Activated CD4-positive, alpha-beta T cell treated with anti-CD3 and anti-CD28 coated beads, Interleukin-2, amount 10 ng/mL, durations not matched to agents 7 days and 5 days (primary cell): ENCODE measurements around the gene WNT6. TPM values are rescaled to one million over a fixed set of nuclear protein-coding genes. Genes with fewer than 3 reads are reported as not detected.
A peak's percentile ranks its signal among the peaks of the same experiment; 100 is the strongest.

Source experiments
- CTCF ChIA-PET: fragments of 350-600 bp; sonication (Branson Sonifier 250); formaldehyde crosslinking; loops from one replicate; lab custom pipeline; 2021; ENCODE audit warnings: antibody characterized with exemption; lab: Charles Lee
- POLR2A ChIA-PET: fragments of 350-600 bp; sonication (Branson Sonifier 250); formaldehyde crosslinking; loops from one replicate; lab custom pipeline; 2021; ENCODE audit warnings: antibody characterized with exemption; lab: Charles Lee
- DNase-seq: peaks from one replicate; pipeline ENCODE4 v3.0.0-alpha.2; 2020
- H3K27ac Mint-ChIP-seq: one replicate; pipeline ENCODE4 v1.8.0; 2021; ENCODE audit warnings: mild to moderate bottlenecking, moderate library complexity, mixed read lengths
- H3K27me3 Mint-ChIP-seq: one replicate; pipeline ENCODE4 v1.8.0; 2021; ENCODE audit warnings: mixed read lengths
- H3K36me3 Mint-ChIP-seq: one replicate; pipeline ENCODE4 v1.8.0; 2021; ENCODE audit warnings: low read depth, mixed read lengths
- H3K4me1 Mint-ChIP-seq: one replicate; pipeline ENCODE4 v1.8.0; 2021; ENCODE audit warnings: mixed read lengths
- H3K4me3 Mint-ChIP-seq: one replicate; pipeline ENCODE4 v1.8.0; 2021; ENCODE audit warnings: mild to moderate bottlenecking, moderate library complexity, mixed read lengths
- H3K9me3 Mint-ChIP-seq: one replicate; pipeline ENCODE4 v1.8.0; 2021; ENCODE audit warnings: mixed read lengths
- total RNA-seq, 2 experiments: library from RNA; stranded (reverse); gene quantifications; one replicate each; pipeline ENCODE4 v1.2.3, GENCODE V29; 2021

WNT6 gene
- total RNA-seq, 2 experiments from 2014 or later, result not detected

DNA sequence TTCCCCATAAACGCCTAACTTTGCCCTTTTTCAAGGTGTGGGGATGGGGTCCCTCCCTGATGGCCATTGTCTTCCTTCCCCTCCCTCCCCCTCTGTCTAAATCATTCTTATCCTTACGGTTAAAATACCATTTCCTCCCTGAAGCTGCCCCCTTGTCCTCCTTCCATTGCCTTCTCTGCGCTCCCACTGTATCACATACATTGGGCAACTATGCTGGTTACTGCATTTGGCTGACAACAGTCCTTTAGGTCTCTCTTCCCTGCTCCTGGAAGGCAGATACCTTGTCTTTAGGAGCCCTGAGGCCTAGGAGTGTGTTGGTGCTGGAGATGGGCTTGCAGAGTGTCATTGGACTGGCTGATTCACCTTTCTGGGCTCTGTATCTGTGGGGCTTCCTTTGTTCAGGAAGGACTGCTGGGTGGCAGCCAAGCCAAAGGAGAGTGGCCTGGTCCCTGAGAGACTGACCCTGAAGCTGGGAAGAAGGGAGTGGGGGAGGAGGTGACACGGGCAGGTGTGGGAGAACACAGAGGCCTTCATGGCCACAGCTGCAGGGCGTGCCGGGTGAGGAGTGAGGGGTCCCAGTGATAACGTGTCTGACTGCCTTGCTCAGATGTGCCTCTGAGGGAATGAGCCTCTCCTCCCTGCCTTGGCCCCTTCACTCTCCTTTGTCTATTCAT, 2.2 kb downstream of the WNT6 start:
- DNase-seq, result no peak
- H3K36me3 Mint-ChIP-seq, result no peaks in the 10 kb centered on the region
- ChIA-PET POLR2A (no interaction called here), CTCF (interaction anchor here (3.3 kb wide), 1 partner anchor 15 kb away, joined by 11 read pairs; no protein-coding TSS in a partner anchor)
- H3K9me3 Mint-ChIP-seq, result no peaks in the 10 kb centered on the region
- H3K4me3 Mint-ChIP-seq, result no peak overlapping the region
- H3K27ac Mint-ChIP-seq, result no peak overlapping the region
- H3K27me3 Mint-ChIP-seq, result peaks cover 71% of the 10 kb centered on the region
- peaks cover 12% of the 10 kb centered on the region for H3K4me1 Mint-ChIP-seq

DNA sequence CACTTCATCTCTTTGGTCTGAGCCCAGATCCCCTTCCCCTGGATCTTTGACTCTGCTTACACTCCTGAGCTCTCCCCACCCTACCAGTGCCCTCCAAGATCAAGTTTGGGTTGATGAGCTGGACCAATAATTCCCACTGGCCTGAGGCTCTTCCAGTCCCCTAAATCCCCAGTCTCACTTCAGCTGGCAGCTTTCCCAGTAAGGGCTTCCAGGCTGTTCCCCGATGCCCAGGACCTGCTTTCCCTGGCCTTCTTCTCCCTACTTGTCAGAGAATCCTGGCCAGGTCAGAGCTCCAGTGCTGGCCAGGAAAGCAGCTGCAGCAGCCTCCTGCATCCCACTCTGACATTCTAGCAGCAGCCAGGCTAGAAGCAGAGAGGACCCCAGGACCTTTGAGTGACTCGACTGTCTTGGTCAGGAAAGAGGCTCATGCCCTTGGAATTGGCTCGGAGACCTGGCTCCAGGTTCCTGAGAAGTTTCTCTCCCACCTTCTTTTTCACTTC, 3.5 kb downstream of the WNT6 start:
- DNase-seq, result no peak
- H3K4me1 Mint-ChIP-seq, result peaks cover 12% of the 10 kb centered on the region
- CTCF ChIA-PET, result interaction anchor here (0.8 to 3.3 kb wide), 5 partner anchors 9 to 432 kb away, joined by 3 to 11 read pairs (median 5); no protein-coding TSS in a partner anchor
- H3K27me3 Mint-ChIP-seq, result peaks cover 65% of the 10 kb centered on the region
- no peaks in the 10 kb centered on the region for H3K9me3 Mint-ChIP-seq
- H3K4me3 Mint-ChIP-seq, result no peak overlapping the region
- H3K36me3 Mint-ChIP-seq, result no peaks in the 10 kb centered on the region
- POLR2A ChIA-PET, result no interaction called here
- no peak overlapping the region for H3K27ac Mint-ChIP-seq

DNA sequence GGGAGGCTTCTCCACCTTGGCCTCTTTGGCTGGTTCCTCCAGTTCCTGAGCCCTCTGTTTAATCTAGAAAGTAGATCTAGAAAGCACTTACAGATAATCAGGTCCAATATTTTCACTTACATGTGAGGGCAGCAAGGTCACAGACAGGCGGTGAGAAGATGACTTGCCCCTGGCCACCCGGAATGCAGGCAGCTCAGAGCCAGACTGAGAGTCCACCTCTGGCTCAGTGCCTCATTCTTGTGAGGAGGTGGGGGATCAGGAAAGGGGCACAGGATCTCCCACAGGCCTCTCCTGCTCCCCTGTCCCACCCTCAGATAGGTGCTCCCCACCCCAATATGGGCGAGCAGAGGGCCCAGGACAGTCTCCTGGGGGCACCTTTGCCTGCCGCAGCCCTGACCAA, 5.8 kb downstream of the WNT6 start:
- DNase-seq, result no peak
- Mint-ChIP-seq H3K36me3 (no peaks in the 10 kb centered on the region), H3K27me3 (peaks cover 68% of the 10 kb centered on the region), H3K4me1 (peaks cover 5% of the 10 kb centered on the region), H3K4me3 (no peak overlapping the region), H3K9me3 (no peaks in the 10 kb centered on the region), H3K27ac (no peak overlapping the region)
- ChIA-PET CTCF (interaction anchor here (1.1 kb wide), 1 partner anchor 15 kb away, joined by 3 read pairs; no protein-coding TSS in a partner anchor), POLR2A (no interaction called here)

DNA sequence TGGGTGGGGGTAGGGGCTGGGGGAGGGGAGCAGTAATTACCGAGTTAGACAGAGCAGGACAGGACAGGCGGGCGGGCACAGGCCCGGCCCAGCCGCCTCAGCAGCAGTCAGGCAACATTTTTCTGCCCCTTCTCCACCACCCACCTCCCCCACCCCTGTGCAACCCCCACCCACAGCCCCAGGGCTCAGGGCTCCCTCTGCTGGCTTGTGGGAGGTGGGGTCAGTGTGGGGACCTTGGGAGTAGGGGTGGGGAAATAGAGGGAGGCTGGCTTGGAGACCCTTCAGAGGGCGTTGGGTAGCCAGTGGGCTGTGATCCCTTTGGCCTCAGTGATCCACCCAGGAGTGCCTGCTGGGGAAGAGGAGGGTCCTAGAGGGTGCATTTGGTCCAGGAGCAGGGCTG, 6.4 kb downstream of the WNT6 start:
- peaks cover 3% of the 10 kb centered on the region for H3K4me1 Mint-ChIP-seq
- no peak for DNase-seq
- no peaks in the 10 kb centered on the region for H3K36me3 Mint-ChIP-seq
- ChIA-PET CTCF (interaction anchor here (1.0 kb wide), 1 partner anchor 32 kb away, joined by 3 read pairs; no protein-coding TSS in a partner anchor), POLR2A (no interaction called here)
- H3K27ac Mint-ChIP-seq, result no peak overlapping the region
- no peaks in the 10 kb centered on the region for H3K9me3 Mint-ChIP-seq
- peaks cover 68% of the 10 kb centered on the region for H3K27me3 Mint-ChIP-seq
- H3K4me3 Mint-ChIP-seq, result no peak overlapping the region

DNA sequence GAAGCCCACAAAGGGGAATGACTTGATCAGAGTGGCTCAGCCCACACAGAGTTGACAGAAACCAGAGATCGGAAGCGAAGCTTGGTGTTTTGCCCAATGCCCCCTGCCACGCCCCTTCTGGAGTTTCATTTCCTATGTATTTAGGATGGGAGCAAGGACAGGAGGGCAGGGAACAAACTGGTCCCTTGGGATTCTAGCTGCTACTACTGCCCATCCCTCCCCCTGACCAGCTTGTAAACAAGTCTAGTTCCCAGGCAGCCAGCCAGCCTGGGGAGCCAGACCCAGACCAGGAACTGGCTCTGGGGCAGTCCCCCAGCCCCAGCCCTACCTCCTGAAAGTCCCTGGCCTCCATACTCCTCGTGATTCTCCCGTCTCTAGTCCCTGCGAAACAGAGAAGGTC, 8.3 kb downstream of the WNT6 start:
- Mint-ChIP-seq H3K27me3 (peaks cover 68% of the 10 kb centered on the region), H3K36me3 (no peaks in the 10 kb centered on the region), H3K27ac (no peak overlapping the region), H3K4me1 (peaks cover 7% of the 10 kb centered on the region), H3K4me3 (no peak overlapping the region), H3K9me3 (no peaks in the 10 kb centered on the region)
- ChIA-PET POLR2A (no interaction called here), CTCF (interaction anchor here (0.9 to 27.4 kb wide), 4 partner anchors 9 to 127 kb away, joined by 3 to 669 read pairs (median 6); no protein-coding TSS in a partner anchor)
- no peak for DNase-seq

DNA sequence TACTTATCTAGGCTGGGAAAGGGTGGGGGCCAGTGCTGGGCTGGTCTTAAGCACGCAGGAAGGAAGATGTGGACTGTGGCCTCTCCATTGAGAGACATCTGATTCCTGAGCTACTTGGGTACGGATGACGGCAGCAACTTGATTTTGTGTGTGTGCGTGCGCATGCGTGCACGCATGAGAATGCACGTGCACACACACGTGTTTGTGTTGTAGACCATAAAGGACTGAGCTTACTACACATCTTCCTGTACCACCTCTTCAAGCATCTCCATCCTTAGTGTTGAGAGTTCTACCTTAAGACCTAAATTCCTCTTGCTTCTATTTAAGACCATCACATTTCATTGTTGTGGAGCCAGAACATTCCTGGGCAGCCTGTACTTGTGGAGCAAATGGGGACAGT, 9.5 kb downstream of the WNT6 start:
- H3K9me3 Mint-ChIP-seq, result no peaks in the 10 kb centered on the region
- CTCF ChIA-PET, result interaction anchor here (1.0 to 27.4 kb wide), 5 partner anchors 12 to 126 kb away, joined by 3 to 669 read pairs (median 6); partner anchors contain the start of gene WNT10A
- H3K36me3 Mint-ChIP-seq, result no peaks in the 10 kb centered on the region
- peaks cover 11% of the 10 kb centered on the region for H3K4me1 Mint-ChIP-seq
- no peak overlapping the region for H3K27ac Mint-ChIP-seq
- peaks cover 62% of the 10 kb centered on the region for H3K27me3 Mint-ChIP-seq
- DNase-seq, result no peak
- H3K4me3 Mint-ChIP-seq, result no peak overlapping the region
- POLR2A ChIA-PET, result no interaction called here

DNA sequence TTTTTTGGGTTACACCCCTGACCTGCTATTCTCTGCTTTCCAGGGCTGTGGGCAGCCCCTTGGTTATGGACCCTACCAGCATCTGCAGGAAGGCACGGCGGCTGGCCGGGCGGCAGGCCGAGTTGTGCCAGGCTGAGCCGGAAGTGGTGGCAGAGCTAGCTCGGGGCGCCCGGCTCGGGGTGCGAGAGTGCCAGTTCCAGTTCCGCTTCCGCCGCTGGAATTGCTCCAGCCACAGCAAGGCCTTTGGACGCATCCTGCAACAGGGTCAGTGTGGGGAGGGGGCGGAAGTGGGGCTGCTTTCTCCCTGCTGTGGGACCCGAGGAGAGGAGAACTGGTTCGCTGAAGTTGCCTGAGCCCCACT, 11.4 kb downstream of the WNT6 start:
- Mint-ChIP-seq H3K27ac (no peak overlapping the region), H3K4me1 (peaks cover 11% of the 10 kb centered on the region), H3K9me3 (no peaks in the 10 kb centered on the region), H3K36me3 (no peaks in the 10 kb centered on the region), H3K27me3 (peaks cover 76% of the 10 kb centered on the region), H3K4me3 (no peak overlapping the region)
- DNase-seq, result no peak
- CTCF ChIA-PET, result interaction anchor here (0.6 to 27.4 kb wide), 2 partner anchors 28 to 298 kb away, joined by 3 to 669 read pairs; no protein-coding TSS in a partner anchor
- POLR2A ChIA-PET, result no interaction called here

DNA sequence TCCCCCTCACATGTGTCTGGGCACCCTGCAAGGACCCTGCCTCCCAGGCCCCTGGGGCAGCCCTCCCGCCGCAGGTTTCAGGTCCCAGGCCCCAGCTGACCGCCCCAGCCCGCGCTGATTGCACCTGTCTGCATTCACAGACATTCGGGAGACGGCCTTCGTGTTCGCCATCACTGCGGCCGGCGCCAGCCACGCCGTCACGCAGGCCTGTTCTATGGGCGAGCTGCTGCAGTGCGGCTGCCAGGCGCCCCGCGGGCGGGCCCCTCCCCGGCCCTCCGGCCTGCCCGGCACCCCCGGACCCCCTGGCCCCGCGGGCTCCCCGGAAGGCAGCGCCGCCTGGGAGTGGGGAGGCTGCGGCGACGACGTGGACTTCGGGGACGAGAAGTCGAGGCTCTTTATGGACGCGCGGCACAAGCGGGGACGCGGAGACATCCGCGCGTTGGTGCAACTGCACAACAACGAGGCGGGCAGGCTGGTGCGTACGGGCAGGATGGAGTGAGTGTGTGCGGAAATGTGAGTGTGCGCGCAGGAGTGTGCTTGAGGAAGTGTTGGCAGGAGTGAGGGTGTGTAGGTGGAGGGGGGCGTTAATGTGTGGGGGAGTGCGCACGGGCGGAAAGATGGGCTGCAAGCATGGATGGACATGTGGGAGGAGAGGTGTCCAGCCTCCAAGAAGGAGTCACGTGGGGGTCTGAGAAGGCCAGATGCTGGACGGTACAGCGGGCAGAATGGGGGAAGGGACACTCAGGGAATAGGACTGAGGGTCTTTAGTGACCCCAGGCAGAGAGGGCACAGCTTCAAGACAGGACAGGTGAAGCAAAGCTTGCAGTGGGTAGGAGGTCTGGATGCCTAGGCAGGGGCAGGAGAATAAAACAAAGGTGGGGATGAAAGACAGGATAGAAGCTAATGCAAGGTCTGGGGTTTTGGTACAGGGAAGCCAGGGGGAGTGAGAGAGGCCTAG, 12.0 kb downstream of the WNT6 start:
- CTCF ChIA-PET, result interaction anchor here (0.6 to 27.4 kb wide), 4 partner anchors 24 to 298 kb away, joined by 3 to 669 read pairs (median 5); no protein-coding TSS in a partner anchor
- Mint-ChIP-seq H3K27me3 (peaks cover 75% of the 10 kb centered on the region), H3K27ac (no peak overlapping the region), H3K36me3 (no peaks in the 10 kb centered on the region), H3K9me3 (no peaks in the 10 kb centered on the region), H3K4me1 (peaks cover 11% of the 10 kb centered on the region), H3K4me3 (peak overlapping the region; percentile 9)
- POLR2A ChIA-PET, result no interaction called here
- no peak for DNase-seq

DNA sequence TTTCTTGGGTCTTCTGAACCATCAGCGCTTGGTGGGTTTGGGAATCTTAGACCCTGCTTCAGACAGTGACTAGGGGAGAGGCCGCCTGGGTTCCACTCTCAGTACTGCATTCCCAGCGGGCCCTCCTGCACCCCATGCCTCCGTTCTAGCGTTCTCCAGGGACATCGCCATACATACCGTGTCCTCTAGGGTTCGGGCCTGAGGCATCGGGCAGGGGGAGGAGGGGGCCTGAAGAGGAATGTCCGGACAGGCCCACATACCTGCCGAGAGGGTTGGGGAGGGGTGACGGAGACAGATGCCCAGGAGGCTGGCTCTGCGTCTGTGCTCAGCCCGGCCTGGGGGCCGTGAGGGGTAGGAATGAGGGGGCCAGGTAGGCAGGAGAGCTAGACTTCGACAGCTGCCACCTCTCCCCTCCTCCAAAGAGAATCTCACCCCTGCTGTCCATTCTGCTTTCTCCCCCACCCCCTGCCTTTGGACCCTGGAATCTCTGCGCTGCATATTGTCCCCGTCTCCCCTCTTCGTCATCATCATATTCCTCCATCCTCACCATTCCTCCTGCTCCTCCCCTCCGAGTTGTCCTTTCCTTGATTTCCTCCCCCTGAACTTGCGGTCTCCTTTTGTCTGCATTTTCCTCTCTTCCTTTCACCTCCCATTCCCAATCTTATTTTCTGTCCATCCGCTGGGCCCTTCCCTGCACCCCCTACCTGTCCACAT, 13.2 kb downstream of the WNT6 start:
- peaks cover 75% of the 10 kb centered on the region for H3K27me3 Mint-ChIP-seq
- H3K4me1 Mint-ChIP-seq, result peaks cover 11% of the 10 kb centered on the region
- no peak for DNase-seq
- H3K4me3 Mint-ChIP-seq, result no peak overlapping the region
- CTCF ChIA-PET, result interaction anchor here (1.1 to 27.4 kb wide), 4 partner anchors 25 to 186 kb away, joined by 3 to 669 read pairs (median 5); no protein-coding TSS in a partner anchor
- POLR2A ChIA-PET, result no interaction called here
- H3K36me3 Mint-ChIP-seq, result no peaks in the 10 kb centered on the region
- H3K27ac Mint-ChIP-seq, result no peak overlapping the region
- no peaks in the 10 kb centered on the region for H3K9me3 Mint-ChIP-seq

DNA sequence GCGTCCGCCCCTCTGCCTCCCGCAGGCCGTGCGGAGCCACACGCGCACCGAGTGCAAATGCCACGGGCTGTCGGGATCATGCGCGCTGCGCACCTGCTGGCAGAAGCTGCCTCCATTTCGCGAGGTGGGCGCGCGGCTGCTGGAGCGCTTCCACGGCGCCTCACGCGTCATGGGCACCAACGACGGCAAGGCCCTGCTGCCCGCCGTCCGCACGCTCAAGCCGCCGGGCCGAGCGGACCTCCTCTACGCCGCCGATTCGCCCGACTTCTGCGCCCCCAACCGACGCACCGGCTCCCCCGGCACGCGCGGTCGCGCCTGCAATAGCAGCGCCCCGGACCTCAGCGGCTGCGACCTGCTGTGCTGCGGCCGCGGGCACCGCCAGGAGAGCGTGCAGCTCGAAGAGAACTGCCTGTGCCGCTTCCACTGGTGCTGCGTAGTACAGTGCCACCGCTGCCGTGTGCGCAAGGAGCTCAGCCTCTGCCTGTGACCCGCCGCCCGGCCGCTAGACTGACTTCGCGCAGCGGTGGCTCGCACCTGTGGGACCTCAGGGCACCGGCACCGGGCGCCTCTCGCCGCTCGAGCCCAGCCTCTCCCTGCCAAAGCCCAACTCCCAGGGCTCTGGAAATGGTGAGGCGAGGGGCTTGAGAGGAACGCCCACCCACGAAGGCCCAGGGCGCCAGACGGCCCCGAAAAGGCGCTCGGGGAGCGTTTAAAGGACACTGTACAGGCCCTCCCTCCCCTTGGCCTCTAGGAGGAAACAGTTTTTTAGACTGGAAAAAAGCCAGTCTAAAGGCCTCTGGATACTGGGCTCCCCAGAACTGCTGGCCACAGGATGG, 14.0 kb downstream of the WNT6 start:
- H3K36me3 Mint-ChIP-seq, result no peaks in the 10 kb centered on the region
- H3K9me3 Mint-ChIP-seq, result no peaks in the 10 kb centered on the region
- peaks cover 77% of the 10 kb centered on the region for H3K27me3 Mint-ChIP-seq
- H3K4me1 Mint-ChIP-seq, result peaks cover 11% of the 10 kb centered on the region
- H3K27ac Mint-ChIP-seq, result no peak overlapping the region
- ChIA-PET POLR2A (no interaction called here), CTCF (interaction anchor here (1.0 to 27.4 kb wide), 5 partner anchors 26 to 185 kb away, joined by 3 to 669 read pairs (median 4); no protein-coding TSS in a partner anchor)
- no peak overlapping the region for H3K4me3 Mint-ChIP-seq
- DNase-seq, result no peak

DNA sequence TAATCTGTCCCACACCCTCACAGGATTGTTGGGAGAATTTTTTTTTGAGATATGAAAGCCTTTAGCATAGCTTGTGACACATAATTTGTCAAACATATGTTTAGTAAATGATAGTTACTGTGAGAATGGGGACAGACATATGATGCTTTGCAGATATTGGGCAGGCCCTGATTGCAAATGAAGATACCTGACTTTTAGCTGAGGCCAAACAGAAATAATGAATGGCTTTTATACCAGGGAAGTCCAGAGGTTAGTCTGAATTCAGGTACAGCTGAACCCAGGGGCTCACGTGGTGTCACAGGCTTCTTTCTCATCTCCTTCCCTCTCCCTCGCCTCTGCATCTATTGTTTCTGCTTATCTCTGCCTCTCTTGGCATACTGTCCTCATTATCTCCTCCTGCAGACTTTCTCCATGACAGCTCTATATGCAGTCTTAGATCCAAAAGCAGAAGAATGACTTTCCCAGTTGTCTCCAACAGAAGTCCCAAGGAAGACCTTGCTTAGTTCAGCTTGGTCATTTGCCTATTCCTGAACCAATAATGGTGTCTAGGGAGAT, 16.2 kb downstream of the WNT6 start:
- no peak for DNase-seq
- peaks cover 22% of the 10 kb centered on the region for H3K4me1 Mint-ChIP-seq
- H3K9me3 Mint-ChIP-seq, result no peaks in the 10 kb centered on the region
- no peak overlapping the region for H3K27ac Mint-ChIP-seq
- H3K4me3 Mint-ChIP-seq, result no peak overlapping the region
- peaks cover 70% of the 10 kb centered on the region for H3K27me3 Mint-ChIP-seq
- CTCF ChIA-PET, result interaction anchor here (0.5 to 27.4 kb wide), 12 partner anchors 12 to 645 kb away, joined by 3 to 669 read pairs (median 4); no protein-coding TSS in a partner anchor
- POLR2A ChIA-PET, result no interaction called here
- no peaks in the 10 kb centered on the region for H3K36me3 Mint-ChIP-seq
